ENCODE measurements around the gene MAP7D2.

DNA sequence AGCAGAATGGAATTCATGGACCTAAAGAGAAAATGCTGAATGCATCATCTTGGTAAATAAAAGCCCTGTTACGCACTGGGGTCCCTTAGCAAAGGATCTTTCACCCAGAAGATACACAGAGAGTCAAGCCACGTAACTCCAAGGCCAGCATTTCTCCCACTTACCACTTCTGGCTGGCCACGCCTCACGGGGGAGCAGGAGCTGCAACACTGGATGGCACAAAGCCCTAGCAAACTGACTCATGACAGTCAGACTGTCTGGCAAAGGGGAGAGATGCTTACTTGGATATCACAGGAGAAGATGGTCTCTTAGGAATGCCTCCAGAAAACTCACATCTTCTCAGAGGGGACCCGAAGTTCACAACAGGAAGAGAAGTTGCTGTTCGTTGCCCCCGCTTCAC lies 74.5 kb downstream of the MAP7D2 start:
- TF ChIP-seq, protein P1, sequence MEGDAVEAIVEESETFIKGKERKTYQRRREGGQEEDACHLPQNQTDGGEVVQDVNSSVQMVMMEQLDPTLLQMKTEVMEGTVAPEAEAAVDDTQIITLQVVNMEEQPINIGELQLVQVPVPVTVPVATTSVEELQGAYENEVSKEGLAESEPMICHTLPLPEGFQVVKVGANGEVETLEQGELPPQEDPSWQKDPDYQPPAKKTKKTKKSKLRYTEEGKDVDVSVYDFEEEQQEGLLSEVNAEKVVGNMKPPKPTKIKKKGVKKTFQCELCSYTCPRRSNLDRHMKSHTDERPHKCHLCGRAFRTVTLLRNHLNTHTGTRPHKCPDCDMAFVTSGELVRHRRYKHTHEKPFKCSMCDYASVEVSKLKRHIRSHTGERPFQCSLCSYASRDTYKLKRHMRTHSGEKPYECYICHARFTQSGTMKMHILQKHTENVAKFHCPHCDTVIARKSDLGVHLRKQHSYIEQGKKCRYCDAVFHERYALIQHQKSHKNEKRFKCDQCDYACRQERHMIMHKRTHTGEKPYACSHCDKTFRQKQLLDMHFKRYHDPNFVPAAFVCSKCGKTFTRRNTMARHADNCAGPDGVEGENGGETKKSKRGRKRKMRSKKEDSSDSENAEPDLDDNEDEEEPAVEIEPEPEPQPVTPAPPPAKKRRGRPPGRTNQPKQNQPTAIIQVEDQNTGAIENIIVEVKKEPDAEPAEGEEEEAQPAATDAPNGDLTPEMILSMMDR (IDR thresholded peaks at IDR 0.05; ENCODE audit: low read depth, low read length) = no peak
- no peak for TF ChIP-seq EZH2phosphoT487 (IDR thresholded peaks at IDR 0.05; ENCODE audit: low read depth)
